GM12872 (cell line): ENCODE data around the gene CACNA2D4.

Source experiments
- CTCF ChIP-seq: IDR thresholded peaks from 3 replicates; pipeline ENCODE4 v1.5.1; 2011; ENCODE audit warnings: low read depth, mild to moderate bottlenecking, low read length, moderate library complexity; ENCODE audit not compliant: insufficient read depth

The CACNA2D4 gene

DNA sequence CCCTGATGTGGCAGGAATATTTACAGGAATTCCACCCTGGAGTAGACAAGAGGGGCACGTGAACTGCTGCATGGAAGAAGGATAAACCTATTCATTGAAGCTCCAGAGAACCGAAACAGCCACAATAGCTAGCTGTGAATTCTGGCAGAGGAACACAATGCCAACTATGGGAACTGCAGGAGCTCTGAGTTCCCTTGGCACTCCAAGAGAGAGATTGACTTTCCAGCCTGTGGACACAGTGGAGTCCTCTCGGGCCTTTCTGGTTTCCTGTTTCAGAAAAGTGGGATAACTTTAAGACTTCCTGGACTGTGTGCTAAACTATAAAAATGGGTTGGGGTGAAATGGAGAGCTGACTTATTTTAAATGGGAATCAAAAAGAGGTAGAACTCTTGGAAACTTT lies 11.9 kb downstream of the CACNA2D4 start:
- TF ChIP-seq CTCF: no peak

DNA sequence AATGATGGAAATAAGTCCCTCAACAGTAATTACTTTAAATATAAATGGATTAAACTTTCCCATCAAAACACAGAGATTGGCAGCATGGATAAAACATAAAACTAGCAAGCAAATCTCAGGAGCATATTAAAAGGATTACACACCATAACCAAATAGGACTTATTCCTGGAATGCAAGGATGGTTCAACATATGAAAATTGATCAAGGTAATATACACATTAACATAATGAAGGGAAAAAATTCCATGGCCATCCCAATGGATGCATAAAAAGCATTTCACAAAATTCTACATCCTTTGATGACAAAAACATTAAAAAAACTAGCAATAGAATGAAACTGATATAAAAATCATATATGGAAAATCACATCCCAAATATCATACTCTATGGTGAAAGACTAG lies 13.6 kb downstream of the CACNA2D4 start:
- no peak for TF ChIP-seq CTCF

- no peak for TF ChIP-seq CTCF
Observed at GRCh38 chr12:1896964-1897363, 21.5 kb downstream of the CACNA2D4 start.

- TF ChIP-seq CTCF: no peak
Observed at GRCh38 chr12:1890810-1891209, 27.6 kb downstream of the CACNA2D4 start.

GRCh38 chr12:1890119-1890703 lies 28.2 kb downstream of the CACNA2D4 start:
- TF ChIP-seq CTCF: no peak

DNA sequence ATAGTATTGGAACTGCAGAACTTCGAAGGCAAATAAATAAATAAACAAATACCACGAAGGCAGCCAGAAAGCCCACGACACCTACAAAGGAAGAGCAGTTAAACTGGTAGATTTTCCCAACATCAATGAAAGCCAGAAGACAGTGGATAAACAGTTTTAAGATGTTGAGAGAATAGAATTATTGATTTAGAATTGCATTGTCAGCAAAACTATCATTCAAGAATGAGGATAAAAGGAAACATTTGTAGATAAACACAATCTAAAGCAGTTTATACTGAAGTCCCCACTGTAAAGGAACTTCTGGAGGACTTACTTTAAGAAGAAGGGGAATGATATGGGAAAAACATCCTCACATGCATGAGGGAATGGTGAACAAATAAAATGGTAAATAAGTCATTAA lies 29.5 kb downstream of the CACNA2D4 start:
- no peak for TF ChIP-seq CTCF

GRCh38 chr12:1886396-1887008 lies 31.9 kb downstream of the CACNA2D4 start:
- no peak for TF ChIP-seq CTCF
